ENCODE data around the gene OR7A5.

GRCh38 chr19:14817052-14817451 is 17.9 kb downstream of the OR7A5 start:
- no peak for TF ChIP-seq CTCF (IDR thresholded peaks at IDR 0.05)
- no peak for TF ChIP-seq POLR2A (IDR thresholded peaks at IDR 0.05)

Measured in adrenal gland (tissue), 5 donors.